Stimulated activated CD8-positive, alpha-beta memory T cell treated with anti-CD3 and anti-CD28 coated beads, Interleukin-7, amount 100 ng/mL, for 4 hours (primary cell): ENCODE measurements around the gene CPNE4.
"Not testable (repeated sequence)": the region's sequence is repeated elsewhere in the genome, so short reads cannot be mapped to it uniquely, and the experiment has no call there.

ENCODE experiments used
- DNase-seq, 2 donors: peaks; one replicate each; pipeline ENCODE4 v3.0.0-alpha.2; 2020; ENCODE audit warnings: low read depth in 2 of 2

The CPNE4 gene

GRCh38 chr3:132016061-132017041, 18.5 kb downstream of the CPNE4 start:
- DNase-seq = no peak

GRCh38 chr3:132014105-132014504, 20.7 kb downstream of the CPNE4 start:
- DNase-seq = no peak

- DNase-seq = no peak
Observed at GRCh38 chr3:132009241-132009640, 25.6 kb downstream of the CPNE4 start.

- no peak for DNase-seq
Observed at GRCh38 chr3:132008837-132009236, 26.0 kb downstream of the CPNE4 start.

GRCh38 chr3:132007617-132008016, 27.2 kb downstream of the CPNE4 start:
- DNase-seq = no peak

GRCh38 chr3:132006605-132007204, 28.1 kb downstream of the CPNE4 start:
- no peak for DNase-seq

GRCh38 chr3:132004571-132004970, 30.2 kb downstream of the CPNE4 start:
- no peak for DNase-seq

GRCh38 chr3:132003685-132004084, 31.1 kb downstream of the CPNE4 start:
- no peak for DNase-seq

GRCh38 chr3:132001999-132002398, 32.8 kb downstream of the CPNE4 start:
- no peak for DNase-seq

- no peak for DNase-seq
Observed at GRCh38 chr3:132001036-132001435, 33.8 kb downstream of the CPNE4 start.

- no peak for DNase-seq
Observed at GRCh38 chr3:131998027-131998426, 36.8 kb downstream of the CPNE4 start.

GRCh38 chr3:131995891-131996290, 38.9 kb downstream of the CPNE4 start:
- DNase-seq = no peak

GRCh38 chr3:131989318-131989717, 45.5 kb downstream of the CPNE4 start:
- DNase-seq = no peak

- DNase-seq = no peak
Observed at GRCh38 chr3:131988209-131988608, 46.6 kb downstream of the CPNE4 start.

- DNase-seq = no peak
Observed at GRCh38 chr3:131983689-131984088, 51.1 kb downstream of the CPNE4 start.

- no peak for DNase-seq
Observed at GRCh38 chr3:131981323-131981722, 53.5 kb downstream of the CPNE4 start.

GRCh38 chr3:131976448-131976847, 58.4 kb downstream of the CPNE4 start:
- DNase-seq = no peak

GRCh38 chr3:131975047-131975446, 59.8 kb downstream of the CPNE4 start:
- no peak for DNase-seq

GRCh38 chr3:131973731-131974130, 61.1 kb downstream of the CPNE4 start:
- no peak for DNase-seq

GRCh38 chr3:131972550-131972949, 62.3 kb downstream of the CPNE4 start:
- DNase-seq = no peak

- DNase-seq = no peak
Observed at GRCh38 chr3:131972091-131972490, 62.7 kb downstream of the CPNE4 start.

GRCh38 chr3:131963442-131963841, 71.4 kb downstream of the CPNE4 start:
- not testable (repeated sequence) for DNase-seq

GRCh38 chr3:131962982-131963381, 71.8 kb downstream of the CPNE4 start:
- DNase-seq = no peak
